WTC11 (cell line): ENCODE data around the gene INPPL1.

Experiments
- CREM ChIP-seq: sonication (generic); formaldehyde crosslinking; IDR thresholded peaks from 2 replicates; pipeline ENCODE4 v1.8.1; 2022; ENCODE audit warnings: mild to moderate bottlenecking, missing genetic modification reagents, moderate library complexity
- ETV6 ChIP-seq: sonication (generic); formaldehyde crosslinking; IDR thresholded peaks from 2 replicates; pipeline ENCODE4 v1.8.1; 2022; ENCODE audit warnings: mild to moderate bottlenecking, missing genetic modification reagents
- SMAD4 ChIP-seq: sonication (generic); formaldehyde crosslinking; IDR thresholded peaks from 2 replicates; pipeline ENCODE4 v1.8.0; 2022; ENCODE audit warnings: mild to moderate bottlenecking, missing genetic modification reagents
- ZNF121 ChIP-seq: sonication (generic); formaldehyde crosslinking; IDR thresholded peaks from 2 replicates; pipeline ENCODE4 v1.8.0; 2023; ENCODE audit warnings: missing genetic modification reagents
- TF ChIP-seq, protein P1 (sequence below): fragments of 200-600 bp; IDR thresholded peaks from 2 replicates; pipeline ENCODE4 v1.8.0; 2022; ENCODE audit warnings: antibody characterized with exemption
- TF ChIP-seq, protein P2 (sequence below): sonication (generic); formaldehyde crosslinking; IDR thresholded peaks from 2 replicates; pipeline ENCODE4 v1.8.1; 2022; ENCODE audit warnings: low read depth, missing genetic modification reagents, borderline replicate concordance
- TF ChIP-seq, protein P3 (sequence below): sonication (generic); formaldehyde crosslinking; IDR thresholded peaks from 2 replicates; pipeline ENCODE4 v1.8.1; 2023; ENCODE audit warnings: mild to moderate bottlenecking, missing genetic modification reagents, moderate library complexity
- TF ChIP-seq, protein P4 (sequence below): sonication (generic); formaldehyde crosslinking; IDR thresholded peaks from 2 replicates; pipeline ENCODE4 v1.8.1; 2022; ENCODE audit warnings: mild to moderate bottlenecking, moderate library complexity, missing genetic modification reagents

DNA sequence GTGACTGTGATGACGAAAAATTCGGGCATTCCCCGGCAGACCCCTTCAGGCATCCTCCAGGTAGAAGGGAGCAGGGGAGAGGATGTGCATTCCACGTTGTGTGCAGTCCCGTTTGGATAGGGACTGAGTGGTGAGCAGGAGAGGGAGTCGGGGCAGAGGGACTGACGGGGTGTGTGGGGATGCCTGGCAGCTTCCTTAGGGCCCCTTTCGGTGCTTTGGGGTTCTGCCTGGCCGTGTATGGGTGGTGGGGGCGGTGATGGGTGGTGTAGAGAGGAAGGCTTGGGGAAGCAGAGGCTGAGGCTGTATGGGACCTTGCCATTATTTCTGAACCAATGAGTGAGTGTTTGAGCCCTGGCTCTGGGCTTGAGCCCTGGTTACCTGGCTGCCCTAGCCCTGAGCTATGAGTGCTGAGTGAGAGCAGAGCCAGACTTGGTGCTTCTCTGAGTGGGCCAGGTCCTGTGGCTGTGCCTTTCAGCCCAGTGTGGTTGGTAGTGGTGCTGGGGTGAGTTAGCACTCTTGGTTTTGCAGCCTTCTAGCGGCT lies 914 bp downstream of the INPPL1 start:
- TF ChIP-seq, protein P1, sequence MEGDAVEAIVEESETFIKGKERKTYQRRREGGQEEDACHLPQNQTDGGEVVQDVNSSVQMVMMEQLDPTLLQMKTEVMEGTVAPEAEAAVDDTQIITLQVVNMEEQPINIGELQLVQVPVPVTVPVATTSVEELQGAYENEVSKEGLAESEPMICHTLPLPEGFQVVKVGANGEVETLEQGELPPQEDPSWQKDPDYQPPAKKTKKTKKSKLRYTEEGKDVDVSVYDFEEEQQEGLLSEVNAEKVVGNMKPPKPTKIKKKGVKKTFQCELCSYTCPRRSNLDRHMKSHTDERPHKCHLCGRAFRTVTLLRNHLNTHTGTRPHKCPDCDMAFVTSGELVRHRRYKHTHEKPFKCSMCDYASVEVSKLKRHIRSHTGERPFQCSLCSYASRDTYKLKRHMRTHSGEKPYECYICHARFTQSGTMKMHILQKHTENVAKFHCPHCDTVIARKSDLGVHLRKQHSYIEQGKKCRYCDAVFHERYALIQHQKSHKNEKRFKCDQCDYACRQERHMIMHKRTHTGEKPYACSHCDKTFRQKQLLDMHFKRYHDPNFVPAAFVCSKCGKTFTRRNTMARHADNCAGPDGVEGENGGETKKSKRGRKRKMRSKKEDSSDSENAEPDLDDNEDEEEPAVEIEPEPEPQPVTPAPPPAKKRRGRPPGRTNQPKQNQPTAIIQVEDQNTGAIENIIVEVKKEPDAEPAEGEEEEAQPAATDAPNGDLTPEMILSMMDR, result no peak
- no peak for TF ChIP-seq CREM (CRISPR knock-in tag)
- TF ChIP-seq ZNF121 (CRISPR knock-in tag), result no peak
- TF ChIP-seq, protein P2, sequence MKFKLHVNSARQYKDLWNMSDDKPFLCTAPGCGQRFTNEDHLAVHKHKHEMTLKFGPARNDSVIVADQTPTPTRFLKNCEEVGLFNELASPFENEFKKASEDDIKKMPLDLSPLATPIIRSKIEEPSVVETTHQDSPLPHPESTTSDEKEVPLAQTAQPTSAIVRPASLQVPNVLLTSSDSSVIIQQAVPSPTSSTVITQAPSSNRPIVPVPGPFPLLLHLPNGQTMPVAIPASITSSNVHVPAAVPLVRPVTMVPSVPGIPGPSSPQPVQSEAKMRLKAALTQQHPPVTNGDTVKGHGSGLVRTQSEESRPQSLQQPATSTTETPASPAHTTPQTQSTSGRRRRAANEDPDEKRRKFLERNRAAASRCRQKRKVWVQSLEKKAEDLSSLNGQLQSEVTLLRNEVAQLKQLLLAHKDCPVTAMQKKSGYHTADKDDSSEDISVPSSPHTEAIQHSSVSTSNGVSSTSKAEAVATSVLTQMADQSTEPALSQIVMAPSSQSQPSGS (CRISPR knock-in tag), result no peak
- TF ChIP-seq SMAD4 (CRISPR knock-in tag), result no peak
- TF ChIP-seq, protein P3, sequence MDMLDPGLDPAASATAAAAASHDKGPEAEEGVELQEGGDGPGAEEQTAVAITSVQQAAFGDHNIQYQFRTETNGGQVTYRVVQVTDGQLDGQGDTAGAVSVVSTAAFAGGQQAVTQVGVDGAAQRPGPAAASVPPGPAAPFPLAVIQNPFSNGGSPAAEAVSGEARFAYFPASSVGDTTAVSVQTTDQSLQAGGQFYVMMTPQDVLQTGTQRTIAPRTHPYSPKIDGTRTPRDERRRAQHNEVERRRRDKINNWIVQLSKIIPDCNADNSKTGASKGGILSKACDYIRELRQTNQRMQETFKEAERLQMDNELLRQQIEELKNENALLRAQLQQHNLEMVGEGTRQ (CRISPR knock-in tag), result no peak
- TF ChIP-seq ETV6 (CRISPR knock-in tag), result no peak
- TF ChIP-seq, protein P4, sequence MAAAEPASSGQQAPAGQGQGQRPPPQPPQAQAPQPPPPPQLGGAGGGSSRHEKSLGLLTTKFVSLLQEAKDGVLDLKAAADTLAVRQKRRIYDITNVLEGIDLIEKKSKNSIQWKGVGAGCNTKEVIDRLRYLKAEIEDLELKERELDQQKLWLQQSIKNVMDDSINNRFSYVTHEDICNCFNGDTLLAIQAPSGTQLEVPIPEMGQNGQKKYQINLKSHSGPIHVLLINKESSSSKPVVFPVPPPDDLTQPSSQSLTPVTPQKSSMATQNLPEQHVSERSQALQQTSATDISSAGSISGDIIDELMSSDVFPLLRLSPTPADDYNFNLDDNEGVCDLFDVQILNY (CRISPR knock-in tag), result no peak
